ENCODE data around the gene AGFG1. TPM values are rescaled to one million over a fixed set of nuclear protein-coding genes. Genes with fewer than 3 reads are reported as not detected.
"Not testable (repeated sequence)": the region's sequence is repeated elsewhere in the genome, so short reads cannot be mapped to it uniquely, and the experiment has no call there.

AGFG1 gene
- polyA plus RNA-seq, 4 donors: 70.8 to 80.9 (median 73.7) TPM

DNA sequence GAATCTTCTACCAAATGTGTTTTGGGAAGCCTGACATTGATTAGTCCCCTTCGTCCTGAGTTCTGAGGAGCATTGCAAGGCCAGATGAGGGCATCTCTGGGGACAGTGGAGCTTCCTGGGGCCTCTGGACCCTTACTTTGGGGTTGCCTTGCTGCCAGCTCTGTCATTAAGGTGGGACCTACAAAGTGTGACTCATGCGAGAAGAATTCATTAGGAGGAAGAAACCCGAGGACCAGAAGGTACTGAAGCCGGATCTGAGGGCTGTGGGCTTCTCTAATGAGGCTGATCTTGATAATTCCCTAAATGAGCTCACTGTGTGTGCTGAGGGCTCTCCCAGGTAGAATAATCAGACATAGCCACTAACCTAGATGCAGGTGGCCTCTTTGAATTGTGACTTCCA lies 126.0 kb downstream of the AGFG1 start:
- DNase-seq (ENCODE audit: low read depth in 4 of 4, low spot score in 3 of 4): no peak

DNA sequence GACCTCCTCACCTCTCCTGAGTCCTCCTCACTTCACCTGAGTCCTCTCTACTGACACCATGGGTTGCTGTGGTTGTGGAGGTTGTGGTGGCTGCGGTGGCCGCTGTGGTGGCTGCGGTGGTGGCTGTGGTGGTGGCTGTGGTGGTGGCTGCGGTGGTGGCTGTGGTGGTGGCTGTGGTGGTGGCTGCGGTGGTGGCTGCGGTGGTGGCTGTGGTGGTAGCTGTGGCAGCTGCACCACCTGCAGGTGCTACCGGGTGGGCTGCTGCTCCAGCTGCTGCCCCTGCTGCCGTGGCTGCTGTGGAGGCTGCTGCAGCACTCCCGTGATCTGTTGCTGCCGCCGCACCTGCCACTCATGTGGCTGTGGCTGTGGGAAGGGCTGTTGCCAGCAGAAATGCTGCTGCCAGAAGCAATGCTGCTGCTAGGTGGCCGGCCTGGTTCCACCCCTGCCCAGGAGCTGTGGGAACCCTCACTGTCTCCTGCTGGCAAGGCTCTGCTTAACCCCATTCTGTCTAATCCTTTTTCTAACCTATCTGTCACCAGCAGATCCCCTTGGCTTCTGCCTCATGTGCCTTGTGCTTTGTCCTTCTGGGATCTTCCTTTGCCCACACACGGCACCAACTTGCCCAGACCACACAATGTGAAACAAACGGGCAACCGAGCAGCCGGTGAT lies 127.0 kb downstream of the AGFG1 start, which contains the start of gene SCYGR2:
Gene SCYGR2, plus strand, starts transcription at position 59 of the 669 bp plus-strand sequence. Its CDS starts 0 bp downstream, at position 59.
- DNase-seq (ENCODE audit: low read depth in 4 of 4, low spot score in 3 of 4): not testable (repeated sequence)

DNA sequence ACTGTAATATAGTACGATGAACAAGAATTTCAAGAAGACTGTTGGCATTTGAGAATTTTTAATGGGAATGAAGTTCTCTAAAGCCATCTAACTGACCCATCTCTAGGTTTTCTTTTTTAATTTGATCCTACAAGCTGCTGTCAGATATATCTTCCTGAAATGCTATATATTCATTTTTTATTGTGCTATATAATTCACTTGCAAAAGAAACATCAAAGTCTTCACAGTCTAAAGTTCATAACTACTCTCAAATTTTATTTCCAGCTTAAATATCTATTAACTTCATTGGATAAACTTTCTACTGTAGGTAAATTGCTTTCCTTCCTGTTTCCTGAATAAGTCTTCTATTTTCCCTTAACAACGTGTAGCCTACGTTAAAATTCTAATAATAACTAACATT lies 130.4 kb downstream of the AGFG1 start:
- no peak for DNase-seq (ENCODE audit: low read depth in 4 of 4, low spot score in 3 of 4)

DNA sequence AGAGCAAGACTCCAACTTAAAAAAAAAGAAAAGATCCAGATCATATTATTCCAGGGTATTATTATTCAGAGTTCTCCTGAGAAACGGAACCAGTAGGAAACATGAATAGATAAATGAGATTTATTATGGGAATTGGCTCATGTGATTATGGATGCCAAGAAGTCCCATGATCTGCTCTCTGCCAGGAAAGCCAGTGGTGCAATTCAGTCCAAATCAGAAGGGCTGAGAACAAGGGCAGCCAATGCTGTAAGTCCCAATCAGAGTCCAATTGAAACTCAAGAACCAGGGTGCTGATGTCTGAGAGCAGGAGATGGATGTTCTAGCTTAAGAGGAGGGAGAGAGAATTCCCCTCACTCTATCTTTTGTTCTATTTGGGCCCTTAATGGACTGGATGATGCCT lies 134.5 kb downstream of the AGFG1 start:
- no peak for DNase-seq (ENCODE audit: low read depth in 4 of 4, low spot score in 3 of 4)

DNA sequence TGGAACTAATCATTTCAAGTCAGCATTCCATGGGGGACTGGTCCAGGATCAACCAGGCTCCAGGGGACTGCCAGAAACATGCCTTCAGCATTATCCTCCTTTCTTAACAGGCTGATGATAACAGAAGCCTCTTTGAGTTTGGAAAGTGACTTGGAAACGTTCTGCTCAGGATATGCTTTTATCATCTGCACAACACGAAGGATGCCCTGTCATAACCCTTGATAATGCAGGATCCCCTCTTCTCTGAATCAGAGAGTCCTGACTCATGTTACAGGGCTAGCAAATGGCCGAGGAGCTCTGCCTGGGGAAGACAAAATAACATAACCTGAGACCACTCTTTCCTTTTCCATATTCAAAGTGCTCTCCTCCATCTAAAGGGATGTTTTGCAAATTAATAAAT lies 136.0 kb downstream of the AGFG1 start:
- DNase-seq (ENCODE audit: low read depth in 4 of 4, low spot score in 3 of 4): no peak

DNA sequence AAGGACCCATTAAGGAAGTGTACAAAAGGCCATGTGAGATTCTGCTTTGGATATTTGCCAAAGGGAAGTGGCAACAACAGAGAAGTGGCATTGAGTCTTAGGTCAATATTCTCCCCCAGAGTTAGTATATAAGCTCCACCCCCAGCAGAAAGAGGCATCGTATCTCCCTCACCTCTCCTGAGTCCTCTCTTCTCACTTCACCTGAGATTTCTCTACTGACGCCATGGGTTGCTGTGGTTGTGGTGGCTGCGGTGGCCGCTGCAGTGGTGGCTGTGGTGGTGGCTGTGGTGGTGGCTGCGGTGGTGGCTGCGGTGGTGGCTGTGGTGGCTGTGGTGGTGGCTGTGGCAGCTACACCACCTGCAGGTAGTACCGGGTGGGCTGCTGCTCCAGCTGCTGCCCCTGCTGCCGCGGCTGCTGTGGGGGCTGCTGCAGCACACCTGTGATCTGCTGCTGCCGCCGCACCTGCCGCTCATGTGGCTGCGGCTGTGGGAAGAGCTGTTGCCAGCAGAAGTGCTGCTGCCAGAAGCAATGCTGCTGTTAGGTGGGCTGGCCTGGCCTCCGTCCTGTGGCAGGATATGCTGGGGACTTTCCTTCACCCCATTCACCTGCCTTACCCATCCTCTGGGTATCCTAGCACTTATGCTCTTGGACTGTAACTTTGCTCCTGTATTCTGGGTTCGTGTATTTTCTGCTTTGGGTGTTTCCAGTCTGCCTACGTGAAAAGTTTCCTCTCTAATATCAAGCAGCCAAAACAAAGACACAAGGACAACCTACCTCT lies 136.8 kb downstream of the AGFG1 start:
- no peak for DNase-seq (ENCODE audit: low read depth in 4 of 4, low spot score in 3 of 4)

DNA sequence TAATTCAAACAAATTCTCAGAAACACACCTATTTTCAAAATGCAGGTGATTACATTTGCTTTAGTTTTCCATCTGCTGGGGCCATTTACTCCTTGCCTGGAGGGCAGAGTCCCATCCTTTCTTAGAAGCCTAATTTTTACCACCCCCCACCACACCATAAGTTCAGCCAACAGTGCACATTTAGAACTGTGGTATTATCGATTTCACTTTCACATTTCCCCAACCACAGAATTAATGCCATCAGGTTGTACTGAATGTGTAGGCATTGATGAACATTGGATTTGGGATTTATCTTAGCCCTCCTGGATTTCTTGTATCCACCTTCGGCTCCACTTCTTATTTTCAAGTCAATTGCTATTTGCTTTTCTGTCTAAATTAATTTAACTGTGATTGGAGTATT lies 138.2 kb downstream of the AGFG1 start:
- DNase-seq (ENCODE audit: low read depth in 4 of 4, low spot score in 3 of 4): no peak

Other genes with a start within 250 kb of the AGFG1 start
- 100 to 1,000 TPM; 118 to 146 (median 140) TPM for gene MFF, start 146.9 kb upstream of the AGFG1 start, polyA plus RNA-seq (ENCODE audit: insufficient read length in 4 of 4)
- under 1 TPM; 0.05 to 0.21 (median 0.13) TPM for gene TM4SF20, start 92.8 kb upstream of the AGFG1 start, polyA plus RNA-seq (ENCODE audit: insufficient read length in 4 of 4)
- not detected for gene SCYGR1, start 84.2 kb upstream of the AGFG1 start, polyA plus RNA-seq (ENCODE audit: insufficient read length in 4 of 4)
- gene SCYGR2, start 126.7 kb downstream of the AGFG1 start, polyA plus RNA-seq (ENCODE audit: insufficient read length in 4 of 4): not detected
- not detected for gene SCYGR3, start 142.7 kb downstream of the AGFG1 start, polyA plus RNA-seq (ENCODE audit: insufficient read length in 4 of 4)
- not detected for gene SCYGR4, start 145.3 kb downstream of the AGFG1 start, polyA plus RNA-seq (ENCODE audit: insufficient read length in 4 of 4)
- gene SCYGR5, start 194.6 kb downstream of the AGFG1 start, polyA plus RNA-seq (ENCODE audit: insufficient read length in 4 of 4): not detected
- 1 to 10 TPM; 6.6 to 9.8 (median 7.5) TPM for gene SLC19A3, start 245.9 kb downstream of the AGFG1 start, polyA plus RNA-seq (ENCODE audit: insufficient read length in 4 of 4)

Data from right renal pelvis (tissue), 4 donors.